GM03348 (cell line): Measurements from ENCODE around the gene SP140L.
"Not testable (repeated sequence)": the region's sequence is repeated elsewhere in the genome, so short reads cannot be mapped to it uniquely, and the experiment has no call there.

Experiments used
- DNase-seq: peaks from one replicate; pipeline ENCODE4 v3.0.0; 2012; ENCODE audit warnings: low spot score

Gene SP140L

GRCh38 chr2:230362030-230362691 is 35.2 kb downstream of the SP140L start:
- no peak for DNase-seq

GRCh38 chr2:230382108-230382507 is 55.1 kb downstream of the SP140L start:
- DNase-seq = no peak

- DNase-seq = no peak
Measured at GRCh38 chr2:230383453-230383852, 56.5 kb downstream of the SP140L start.

DNA sequence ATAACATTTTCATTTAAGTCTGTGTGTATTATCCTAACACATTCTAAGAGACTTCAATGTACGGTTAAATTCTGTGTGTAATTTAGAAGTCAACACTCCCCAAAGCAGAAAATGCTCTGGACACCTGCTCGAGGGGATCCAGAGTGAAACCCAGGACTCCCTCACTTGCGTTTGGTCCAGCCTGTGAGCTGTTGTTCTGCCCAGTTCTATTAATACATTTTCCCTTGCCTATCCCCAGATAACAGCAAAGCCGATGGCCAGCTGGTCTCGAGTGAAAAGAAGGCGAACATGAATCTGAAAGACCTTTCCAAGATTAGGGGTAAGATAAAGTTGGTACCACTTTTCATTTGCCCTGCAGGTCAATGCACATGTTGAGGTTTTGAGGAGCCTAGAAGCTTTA is 58.0 kb downstream of the SP140L start:
- DNase-seq = no peak

- DNase-seq = no peak
Measured at GRCh38 chr2:230394301-230394700, 67.3 kb downstream of the SP140L start.

GRCh38 chr2:230398698-230399097 is 71.7 kb downstream of the SP140L start:
- not testable (repeated sequence) for DNase-seq

DNA sequence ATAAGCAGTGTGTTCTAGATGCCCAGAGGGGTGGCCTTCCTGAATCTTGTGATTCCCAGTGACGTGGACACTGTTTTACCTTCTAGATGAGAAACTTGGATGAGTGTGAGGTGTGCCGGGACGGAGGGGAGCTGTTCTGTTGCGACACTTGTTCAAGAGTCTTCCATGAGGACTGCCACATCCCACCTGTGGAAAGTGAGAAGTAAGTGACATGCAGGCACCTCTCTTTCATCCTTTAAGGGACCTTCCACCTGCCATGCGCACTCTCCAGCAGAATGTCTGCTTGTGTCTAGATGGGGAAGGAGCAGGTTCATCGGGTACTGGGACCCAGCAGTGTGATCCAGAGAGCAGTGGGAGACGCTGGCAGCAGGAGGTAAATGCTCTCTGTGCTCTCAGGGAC is 73.0 kb downstream of the SP140L start:
- DNase-seq = no peak

DNA sequence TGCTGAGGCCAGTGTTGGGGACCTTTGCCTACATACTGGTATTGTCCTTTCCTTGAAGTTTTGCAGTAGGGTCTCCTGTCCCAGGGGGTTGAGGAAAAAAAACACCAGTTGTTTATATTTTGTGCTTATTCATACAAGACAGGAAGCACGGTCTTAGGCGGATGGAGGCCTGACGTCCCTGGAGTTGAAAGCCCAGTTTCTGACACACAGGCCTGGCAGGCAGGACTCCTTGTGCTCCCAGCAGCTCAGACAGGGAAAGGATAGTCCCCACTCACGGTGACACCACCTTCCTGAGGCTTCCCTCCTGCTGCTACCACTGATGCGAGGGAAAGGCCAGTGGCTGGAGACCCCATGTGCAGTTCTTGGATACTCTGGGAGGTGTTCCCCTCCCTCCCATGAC is 73.5 kb downstream of the SP140L start:
- no peak for DNase-seq

DNA sequence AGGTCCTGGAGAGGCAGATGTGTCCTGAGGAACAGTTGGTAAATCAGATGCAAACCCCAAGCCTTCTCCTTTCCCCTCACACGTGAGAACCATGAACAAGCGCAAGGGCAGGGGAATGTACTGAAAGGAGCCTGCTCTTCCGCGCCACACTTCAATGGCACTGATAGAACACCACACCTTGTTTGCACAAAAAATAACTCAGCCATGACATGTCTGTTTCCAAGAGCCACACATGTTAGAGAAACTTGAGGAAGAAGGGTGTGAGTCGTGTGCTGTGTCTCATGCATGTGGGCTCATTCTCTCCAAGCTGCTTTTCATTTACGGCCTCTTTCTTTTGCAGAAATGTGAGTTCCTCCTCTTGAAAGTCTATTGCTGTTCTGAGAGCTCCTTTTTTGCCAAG is 74.0 kb downstream of the SP140L start:
- DNase-seq = not testable (repeated sequence)

DNA sequence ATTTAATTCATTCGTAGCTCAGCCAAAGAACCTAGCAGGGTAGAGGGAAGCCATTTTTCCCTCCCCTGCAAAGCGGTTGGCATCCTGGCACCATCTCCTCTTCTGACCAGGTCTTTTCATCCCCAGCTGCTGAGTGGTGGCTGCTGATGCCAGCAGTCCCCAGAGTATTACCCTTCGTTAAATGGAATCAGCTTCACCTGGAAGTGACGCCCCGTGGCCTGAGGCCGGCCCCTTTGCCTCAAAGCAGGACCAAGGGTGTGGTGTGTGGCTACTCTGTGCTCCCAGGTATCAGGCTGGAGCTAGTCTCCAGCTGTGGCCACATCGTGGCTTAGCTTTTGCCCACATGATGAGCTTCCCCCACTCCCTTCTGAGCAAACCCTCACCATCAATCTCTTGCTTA is 76.8 kb downstream of the SP140L start:
- no peak for DNase-seq

DNA sequence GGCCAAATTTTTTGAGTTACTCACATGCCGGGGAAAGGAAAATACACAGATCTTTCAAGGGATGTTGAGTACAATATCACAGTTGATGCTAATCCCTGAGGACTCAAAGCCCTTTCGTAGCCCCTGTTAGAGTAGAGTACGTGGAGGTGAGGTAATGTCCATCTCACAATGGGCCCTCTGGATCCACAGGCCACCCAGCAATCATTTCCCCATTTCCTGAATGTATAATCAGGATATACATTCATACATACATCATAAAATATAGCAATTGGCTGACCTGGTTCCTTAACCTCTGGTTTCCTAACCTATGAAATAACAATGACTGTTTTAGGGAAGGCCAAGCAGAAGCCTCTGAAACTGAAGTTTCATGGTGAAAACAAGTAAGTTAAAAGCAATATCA is 78.8 kb downstream of the SP140L start:
- DNase-seq = no peak

GRCh38 chr2:230408244-230408842 is 81.3 kb downstream of the SP140L start:
- peak; percentile 85 for DNase-seq

GRCh38 chr2:230409316-230409715 is 82.3 kb downstream of the SP140L start:
- not testable (repeated sequence) for DNase-seq

- no peak for DNase-seq
Measured at GRCh38 chr2:230410263-230410662, 83.3 kb downstream of the SP140L start.

DNA sequence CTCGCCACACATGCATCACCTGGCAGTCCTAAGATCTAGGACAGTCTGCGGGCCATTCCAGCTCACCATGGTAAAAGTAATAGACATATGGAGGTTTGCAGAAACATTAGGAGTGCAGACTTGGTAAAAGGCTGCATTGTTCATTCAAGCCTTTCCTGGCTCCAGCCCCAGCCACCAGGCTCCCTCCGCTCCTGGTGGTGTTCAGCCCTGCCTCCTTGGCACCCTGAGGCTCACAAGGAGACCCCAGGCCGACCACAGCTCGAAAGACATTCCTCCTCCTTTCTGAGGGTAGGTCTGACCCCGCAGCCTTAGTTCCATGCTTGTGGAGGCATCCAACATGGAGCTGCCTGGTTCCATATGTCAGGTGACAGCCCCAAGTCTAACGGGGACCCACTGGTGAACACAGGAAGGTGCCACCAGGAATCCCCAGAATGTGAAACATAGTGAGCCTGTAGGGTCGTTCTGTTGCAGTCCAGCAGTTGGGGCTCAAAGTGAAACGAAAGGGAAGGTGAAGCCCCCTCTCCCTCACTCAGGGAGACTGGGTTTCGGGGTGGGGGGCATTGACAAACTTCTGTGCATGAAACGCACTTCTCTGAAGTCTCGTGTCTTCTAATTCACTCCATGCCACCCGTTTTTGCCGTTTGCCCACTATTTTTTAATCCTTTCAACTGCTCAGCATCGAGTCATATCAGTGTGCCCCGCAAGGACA is 84.0 kb downstream of the SP140L start:
- DNase-seq = no peak

DNA sequence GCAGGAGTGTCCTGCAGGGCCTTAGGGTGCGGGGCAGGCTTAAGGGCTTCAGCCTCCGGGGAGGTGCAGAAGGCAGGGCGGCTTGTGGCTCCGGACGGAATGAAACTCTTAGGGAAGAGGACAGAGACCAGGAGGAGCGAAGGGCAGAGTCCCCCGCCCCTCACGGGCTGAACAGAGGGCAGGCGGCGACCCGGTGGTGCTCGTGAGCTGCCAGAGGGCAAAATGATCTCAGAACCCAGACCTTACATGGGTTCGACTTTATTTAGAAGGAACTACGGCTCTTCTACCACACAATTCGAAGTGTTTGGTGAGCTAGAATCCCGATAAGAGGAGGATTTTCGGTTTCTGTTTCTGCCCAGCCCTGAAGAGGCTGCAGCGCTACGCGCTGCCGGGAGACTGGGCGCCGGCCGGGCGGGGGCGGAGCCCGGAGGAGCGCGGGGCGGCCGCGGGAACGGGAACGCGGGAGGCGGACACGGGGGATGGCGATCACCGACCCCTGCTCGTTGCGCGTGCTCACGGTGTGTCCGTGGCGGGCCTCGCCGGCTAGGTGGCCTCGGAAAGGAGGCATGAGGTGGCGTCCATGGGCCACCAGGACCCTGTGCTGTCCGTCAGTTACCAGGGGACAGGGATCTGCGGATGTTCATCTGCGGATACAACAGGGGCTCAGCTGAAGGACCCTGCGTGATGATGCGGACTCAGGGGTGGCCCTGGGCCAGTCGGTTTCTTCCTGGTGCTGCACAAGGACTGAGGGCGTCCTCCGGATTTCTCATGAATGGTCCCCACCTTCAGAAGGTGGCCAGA is 84.8 kb downstream of the SP140L start:
- peak; percentile 92 for DNase-seq

DNA sequence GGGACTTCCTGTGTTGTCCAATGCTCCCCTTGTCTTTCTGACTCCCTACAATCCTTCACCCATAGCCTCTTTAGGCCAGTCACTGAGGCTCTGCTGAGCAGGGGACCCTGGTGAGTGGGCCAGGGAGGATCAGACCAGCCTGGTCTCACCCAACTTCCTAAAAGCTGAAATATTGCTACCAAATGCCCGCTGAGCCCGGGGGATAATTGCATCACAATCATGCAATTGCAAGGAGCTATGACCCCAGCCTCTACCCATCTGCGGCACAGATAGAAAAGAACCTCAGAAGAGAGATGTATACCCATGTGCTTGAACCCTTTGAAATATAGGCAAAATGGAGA is 85.3 kb downstream of the SP140L start:
- no peak for DNase-seq

DNA sequence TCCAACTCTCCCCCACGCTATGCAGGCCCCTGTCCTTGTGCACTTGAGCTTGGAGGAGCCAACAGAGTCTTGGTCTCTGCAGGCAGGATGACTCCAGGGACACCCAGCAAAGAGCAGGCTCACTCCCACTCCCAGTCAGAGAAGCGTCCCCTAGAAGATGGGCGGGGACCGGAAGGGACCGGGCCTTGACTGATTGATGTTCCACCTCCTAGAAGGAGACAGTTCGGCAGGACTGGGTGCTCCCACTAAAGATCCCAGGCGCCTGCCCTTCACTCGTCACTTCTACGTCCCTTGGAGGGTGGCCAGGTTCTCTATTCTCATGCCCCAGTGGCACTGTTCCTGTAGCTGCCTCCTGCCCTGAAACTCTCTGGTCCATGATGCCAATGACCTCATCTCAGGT is 85.9 kb downstream of the SP140L start:
- DNase-seq = no peak

- DNase-seq = no peak
Measured at GRCh38 chr2:230413479-230413878, 86.5 kb downstream of the SP140L start.

DNA sequence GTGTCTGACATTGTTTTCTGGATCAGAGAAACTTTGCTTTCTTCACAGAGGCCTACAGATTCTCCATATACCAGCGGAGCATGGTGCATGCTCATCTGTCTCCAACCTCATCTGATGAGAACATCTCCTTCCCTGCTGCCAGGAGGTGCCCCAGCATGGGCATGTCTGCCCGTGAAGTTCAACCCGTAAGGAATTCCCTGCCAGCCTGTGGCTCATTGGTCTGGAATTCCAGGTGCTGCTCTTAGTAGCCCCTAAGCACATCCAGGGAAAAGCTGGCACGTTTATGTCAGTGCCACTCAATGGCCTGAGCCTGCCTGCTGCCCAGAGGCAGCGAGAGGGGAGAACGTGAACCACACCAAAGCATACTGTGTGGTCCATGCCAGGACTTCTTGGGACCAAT is 87.3 kb downstream of the SP140L start:
- DNase-seq = no peak

- DNase-seq = peak; percentile 83
Measured at GRCh38 chr2:230416061-230416721, 89.2 kb downstream of the SP140L start, which contains the start of gene SP100. Gene SP100, plus strand, starts transcription at chr2:230416201. Its CDS starts 96 bp downstream, at chr2:230416297.

DNA sequence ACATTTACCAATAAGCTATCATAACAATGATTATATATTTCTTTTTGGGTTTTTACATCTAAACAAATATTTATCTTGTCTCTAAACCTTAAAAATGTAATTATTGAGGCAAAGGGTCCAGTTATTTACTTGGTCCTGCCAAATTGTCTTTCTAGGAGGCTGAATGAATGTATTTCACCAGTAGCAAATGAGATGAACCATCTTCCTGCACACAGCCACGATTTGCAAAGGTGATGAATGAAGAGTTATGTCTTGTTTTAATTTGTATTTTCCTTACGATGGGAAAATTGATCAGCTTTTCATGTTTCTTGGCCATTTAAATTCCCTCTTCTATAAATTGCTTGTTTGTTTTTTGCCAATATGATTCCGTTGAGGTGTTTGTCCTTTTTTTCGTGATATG is 90.4 kb downstream of the SP140L start:
- DNase-seq = no peak
